Muscle layer of duodenum (tissue), 2 donors: Measurements from ENCODE around the gene MED19.

ENCODE experiments used
- H3K27ac ChIP-seq: one replicate; pipeline ENCODE4 v1.7.0; 2013; ENCODE audit warnings: mild to moderate bottlenecking, low read length
- H3K27me3 ChIP-seq: one replicate; pipeline ENCODE4 v1.7.0; 2013; ENCODE audit warnings: low read depth, mild to moderate bottlenecking, control low read depth, low read length
- H3K36me3 ChIP-seq, 2 donors: one replicate each; pipeline ENCODE4 v1.7.0; 2013; ENCODE audit warnings: low read length in 2 of 2, control low read depth in 1 of 2, mild to moderate bottlenecking in 1 of 2; ENCODE audit not compliant: insufficient read depth in 2 of 2, control insufficient read depth in 1 of 2
- H3K4me1 ChIP-seq, 2 donors: one replicate each; pipeline ENCODE4 v1.7.0; 2013; ENCODE audit warnings: low read length in 2 of 2, mild to moderate bottlenecking in 2 of 2, control low read depth in 1 of 2, moderate library complexity in 1 of 2; ENCODE audit not compliant: insufficient read depth in 2 of 2, control insufficient read depth in 1 of 2
- H3K4me3 ChIP-seq, 2 donors: one replicate each; pipeline ENCODE4 v1.7.0; 2013; ENCODE audit warnings: low read length in 2 of 2, low read depth in 1 of 2, mild to moderate bottlenecking in 1 of 2
- H3K9me3 ChIP-seq, 2 donors: one replicate each; pipeline ENCODE4 v1.7.0; 2013; ENCODE audit warnings: low read length in 2 of 2, control low read depth in 1 of 2, mild to moderate bottlenecking in 1 of 2; ENCODE audit not compliant: control insufficient read depth in 1 of 2
- donor health status: healthy.

MED19 gene

GRCh38 chr11:57667736-57668433 lies 44.1 kb downstream of the MED19 start, which contains the start of gene ZDHHC5:
ZDHHC5 (plus strand) TSS chr11:57668114; CDS start chr11:57673091, 4,977 bp downstream.
- Histone ChIP-seq H3K27ac (peak within 1 kb of the TSS; percentile 100), H3K27me3 (no peaks in the 10 kb centered on the region), H3K4me3 (peak within 1 kb of the TSS; percentile 93 to 96), H3K36me3 (peaks cover 11 to 19% of the 10 kb centered on the region in 2 donors), H3K4me1 (peaks cover 15 to 26% of the 10 kb centered on the region in 2 donors), H3K9me3 (no peaks in the 10 kb centered on the region)

GRCh38 chr11:57667117-57667735 lies 44.8 kb downstream of the MED19 start:
- Histone ChIP-seq H3K27ac (peak overlapping the region; percentile 100), H3K4me3 (peak overlapping the region; percentile 82 to 93), H3K27me3 (no peaks in the 10 kb centered on the region), H3K9me3 (no peaks in the 10 kb centered on the region), H3K4me1 (peaks cover 15 to 26% of the 10 kb centered on the region in 2 donors), H3K36me3 (peaks cover 9 to 19% of the 10 kb centered on the region in 2 donors)

DNA sequence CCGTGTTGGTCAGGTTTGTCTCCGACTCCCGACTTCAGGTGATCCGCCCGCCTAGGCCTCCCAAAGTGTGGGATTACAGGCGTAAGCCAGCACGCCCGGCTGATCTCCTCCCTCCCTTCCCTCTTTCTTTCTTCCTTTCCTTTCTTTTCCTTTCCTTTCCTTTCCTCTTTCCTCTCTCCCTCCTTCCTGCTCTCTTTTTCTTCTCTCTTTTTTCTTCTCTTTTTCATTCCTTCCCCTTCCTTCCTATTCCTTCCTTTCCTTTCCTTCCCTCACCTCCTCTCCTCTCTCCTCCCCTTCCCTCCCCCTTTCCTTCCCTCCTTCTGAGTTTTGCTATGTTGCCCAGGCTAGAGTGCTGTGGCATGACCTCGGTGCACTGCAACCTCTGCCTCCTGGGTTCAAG lies 48.0 kb downstream of the MED19 start:
- H3K4me3 ChIP-seq = no peak overlapping the region
- H3K27ac ChIP-seq = no peak overlapping the region
- no peaks in the 10 kb centered on the region for H3K27me3 ChIP-seq
- no peaks in the 10 kb centered on the region for H3K9me3 ChIP-seq
- H3K4me1 ChIP-seq = peaks cover 7 to 8% of the 10 kb centered on the region in 2 donors
- peaks cover 28 to 43% of the 10 kb centered on the region in 2 donors for H3K36me3 ChIP-seq

DNA sequence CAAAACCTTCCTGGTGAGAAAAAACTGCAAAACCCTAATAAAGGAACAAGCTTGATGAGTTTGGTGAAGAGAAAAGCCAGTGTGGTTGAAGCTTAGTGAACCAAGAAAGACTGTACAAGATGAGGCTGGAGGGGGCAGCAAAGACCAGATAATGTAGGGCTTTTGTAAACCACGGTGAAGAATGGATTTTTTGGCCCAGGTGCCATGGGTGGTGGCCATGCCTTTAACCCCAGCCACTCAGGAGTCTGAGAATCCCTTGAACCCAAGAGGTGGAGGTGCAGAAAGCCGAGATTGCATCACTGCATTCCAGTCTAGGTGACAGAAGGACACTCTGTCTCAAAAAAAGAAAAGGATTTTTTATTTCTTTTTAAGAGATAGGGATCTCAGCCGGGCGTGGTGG lies 49.1 kb downstream of the MED19 start:
- H3K27me3 ChIP-seq = no peaks in the 10 kb centered on the region
- H3K27ac ChIP-seq = no peak overlapping the region
- H3K9me3 ChIP-seq = no peaks in the 10 kb centered on the region
- H3K4me3 ChIP-seq = no peak overlapping the region
- peaks cover 8 to 15% of the 10 kb centered on the region in 2 donors for H3K4me1 ChIP-seq
- peaks cover 28 to 38% of the 10 kb centered on the region in 2 donors for H3K36me3 ChIP-seq

GRCh38 chr11:57659669-57660068 lies 52.3 kb downstream of the MED19 start:
- no peaks in the 10 kb centered on the region for H3K9me3 ChIP-seq
- H3K27ac ChIP-seq = no peak overlapping the region
- no peak overlapping the region for H3K4me3 ChIP-seq
- peaks cover 7 to 13% of the 10 kb centered on the region in 2 donors for H3K4me1 ChIP-seq
- no peaks in the 10 kb centered on the region for H3K27me3 ChIP-seq
- H3K36me3 ChIP-seq = peaks cover 28 to 37% of the 10 kb centered on the region in 2 donors

- H3K4me1 ChIP-seq = peaks cover 7 to 13% of the 10 kb centered on the region in 2 donors
- H3K4me3 ChIP-seq = peak overlapping the region; percentile 94 to 95
- no peaks in the 10 kb centered on the region for H3K9me3 ChIP-seq
- H3K27ac ChIP-seq = peak overlapping the region; percentile 82
- no peaks in the 10 kb centered on the region for H3K27me3 ChIP-seq
- peaks cover 28 to 37% of the 10 kb centered on the region in 2 donors for H3K36me3 ChIP-seq
These were observed 54.0 kb downstream of the MED19 start for GRCh38 chr11:57658023-57658361.

GRCh38 chr11:57657194-57658022 lies 54.6 kb downstream of the MED19 start, which contains the start of gene CLP1:
CLP1 (plus strand) TSS chr11:57657762; CDS start chr11:57659477, 1,715 bp downstream.
- H3K27me3 ChIP-seq = no peaks in the 10 kb centered on the region
- H3K27ac ChIP-seq = peak within 1 kb of the TSS; percentile 84
- H3K4me3 ChIP-seq = peak within 1 kb of the TSS; percentile 94 to 95
- peaks cover 26 to 32% of the 10 kb centered on the region in 2 donors for H3K36me3 ChIP-seq
- H3K9me3 ChIP-seq = no peaks in the 10 kb centered on the region
- peaks cover 7 to 13% of the 10 kb centered on the region in 2 donors for H3K4me1 ChIP-seq

- Histone ChIP-seq H3K36me3 (peaks cover 22 to 26% of the 10 kb centered on the region in 2 donors), H3K9me3 (no peaks in the 10 kb centered on the region), H3K27me3 (no peaks in the 10 kb centered on the region), H3K27ac (peak overlapping the region; percentile 84), H3K4me3 (peak overlapping the region; percentile 94 to 95), H3K4me1 (peaks cover 7 to 13% of the 10 kb centered on the region in 2 donors)
These were observed 55.2 kb downstream of the MED19 start for GRCh38 chr11:57656885-57657193.
